ENCODE results near the gene GOLGA8K.
"Not testable (repeated sequence)": the region's sequence is repeated elsewhere in the genome, so short reads cannot be mapped to it uniquely, and the experiment has no call there.

DNA sequence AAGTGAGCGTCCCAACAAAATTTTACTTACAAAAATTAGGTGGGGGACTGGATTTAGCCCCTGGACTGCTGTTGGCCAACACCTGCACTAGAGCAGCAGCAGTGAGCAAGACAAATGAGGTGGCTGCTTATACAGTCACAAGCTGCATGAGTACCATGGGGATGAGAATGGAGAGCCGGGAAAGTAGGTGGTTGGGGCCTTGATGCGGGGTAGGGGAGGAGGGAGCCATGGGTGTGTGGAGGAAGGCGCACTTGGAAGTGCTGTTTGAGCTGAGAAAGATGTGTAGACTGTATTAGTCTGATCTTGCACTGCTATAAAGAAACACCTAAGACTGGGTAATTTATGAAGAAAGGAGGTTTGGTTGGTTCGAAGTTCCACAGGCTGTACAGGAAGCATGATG lies 31.0 kb downstream of the GOLGA8K start:
- not testable (repeated sequence) for TF ChIP-seq YY1 (IDR thresholded peaks at IDR 0.05); CTCF (IDR thresholded peaks at IDR 0.05; ENCODE audit: low read depth, low read length, missing input control); FOXA1 (IDR thresholded peaks at IDR 0.05); HNF4A (conservative IDR thresholded peaks at IDR 0.05)
